Large intestine (tissue), 3 donors: ENCODE data around the gene CXCL11. TPM values are rescaled to one million over a fixed set of nuclear protein-coding genes. Genes with fewer than 3 reads are reported as not detected.

Experiments
- DNase-seq, 2 donors: peaks; one replicate each; pipeline versions ENCODE4 v3.0.0 to v3.0.0-alpha.2; 2013
- H3K27ac ChIP-seq: one replicate; pipeline ENCODE4 v1.5.1; 2013; ENCODE audit warnings: low read length
- H3K27me3 ChIP-seq: 2 replicates; pipeline ENCODE4 v1.6.1; 2013; ENCODE audit warnings: low read length; ENCODE audit not compliant: control insufficient read depth, insufficient read depth
- H3K36me3 ChIP-seq: 2 replicates; pipeline ENCODE4 v1.6.1; 2013; ENCODE audit warnings: low read length; ENCODE audit not compliant: control insufficient read depth, insufficient read depth
- H3K4me1 ChIP-seq: one replicate; pipeline ENCODE4 v1.6.1; 2013; ENCODE audit warnings: low read length; ENCODE audit not compliant: control insufficient read depth, insufficient read depth
- H3K4me3 ChIP-seq: one replicate; pipeline ENCODE4 v1.5.1; 2013; ENCODE audit warnings: low read length
- H3K9me3 ChIP-seq: one replicate; pipeline ENCODE4 v1.6.1; 2013; ENCODE audit warnings: mild to moderate bottlenecking, low read depth, low read length, moderate library complexity; ENCODE audit not compliant: control insufficient read depth
- WGBS: methylation state at CpG from one replicate; pipeline ENCODE4 v1.1.5; 2013; ENCODE audit warnings: low lambda C conversion rate; ENCODE audit not compliant: insufficient coverage; 5-methylcytosine and 5-hydroxymethylcytosine counted together
- polyA plus RNA-seq: library from polyadenylated mRNA; unstranded; fragments of 120-200 nt; gene quantifications from one replicate; pipeline ENCODE4 v1.2.1, GENCODE V29; 2013

The CXCL11 gene
- polyA plus RNA-seq, 1 donor, result 0.30 TPM

- WGBS, result no CpG with 5 or more reads among the region's 2 CpGs
- no peaks in the 10 kb centered on the region for H3K36me3 ChIP-seq
- no peak overlapping the region for H3K27ac ChIP-seq
- no peak for DNase-seq
- H3K27me3 ChIP-seq, result no peaks in the 10 kb centered on the region
- H3K4me3 ChIP-seq, result no peak overlapping the region
- peaks cover 14% of the 10 kb centered on the region for H3K4me1 ChIP-seq
- no peaks in the 10 kb centered on the region for H3K9me3 ChIP-seq
These were observed 19.5 kb downstream of the CXCL11 start for GRCh38 chr4:76016393-76016792.

DNA sequence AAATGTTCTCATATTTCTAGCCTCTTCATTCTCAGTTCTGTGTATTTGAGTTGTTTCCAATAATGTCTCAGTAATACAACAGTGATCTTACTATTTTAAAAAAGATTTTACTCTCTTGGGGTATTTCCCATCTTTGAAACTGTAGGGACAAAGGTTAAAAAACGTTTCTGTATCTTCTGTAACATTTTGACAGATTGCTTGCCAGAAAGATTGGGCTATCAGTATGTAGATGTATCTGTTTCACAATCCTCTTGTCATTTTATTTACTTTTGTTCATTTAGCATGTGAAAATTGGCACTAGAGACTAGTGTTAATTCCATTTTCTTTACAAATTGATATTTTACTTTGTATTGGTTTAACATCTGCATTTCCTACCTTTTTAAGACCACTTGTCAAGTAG lies 22.3 kb downstream of the CXCL11 start:
- no peak for DNase-seq
- 0% methylated on average over 1 of the region's 1 CpG for WGBS

DNA sequence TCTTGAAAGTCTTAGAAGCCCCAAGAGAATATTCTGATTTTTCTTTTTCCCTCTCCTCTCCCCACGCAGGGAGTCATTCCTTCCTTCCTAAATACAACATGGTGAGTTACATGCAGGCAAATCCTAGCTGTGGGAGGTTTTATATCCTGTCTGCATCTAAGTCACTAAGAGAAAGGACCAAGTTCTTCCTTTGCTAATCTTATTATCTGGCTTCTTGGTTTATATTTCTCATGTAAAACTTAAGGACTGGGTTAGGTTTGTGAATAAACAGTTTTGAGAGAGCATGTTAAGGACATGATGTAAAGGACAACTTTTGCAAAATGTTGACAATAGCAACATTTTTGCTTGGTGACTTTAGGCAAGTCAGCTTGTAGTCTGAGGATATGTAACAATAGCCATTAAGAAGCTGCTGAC lies 23.5 kb downstream of the CXCL11 start:
- no peak overlapping the region for H3K4me3 ChIP-seq
- peak overlapping the region; percentile 49 for H3K27ac ChIP-seq
- WGBS, result no CpG with 5 or more reads among the region's 1 CpG
- no peaks in the 10 kb centered on the region for H3K27me3 ChIP-seq
- no peaks in the 10 kb centered on the region for H3K36me3 ChIP-seq
- peaks cover 19% of the 10 kb centered on the region for H3K4me1 ChIP-seq
- peaks cover 6% of the 10 kb centered on the region for H3K9me3 ChIP-seq
- no peak for DNase-seq

More for the DNA sequence above, 22.3 kb downstream of the CXCL11 start:
- Histone ChIP-seq H3K4me3 (no peak overlapping the region), H3K36me3 (no peaks in the 10 kb centered on the region), H3K9me3 (peaks cover 6% of the 10 kb centered on the region), H3K27ac (peak overlapping the region; percentile 22), H3K4me1 (peaks cover 14% of the 10 kb centered on the region), H3K27me3 (no peaks in the 10 kb centered on the region)

DNA sequence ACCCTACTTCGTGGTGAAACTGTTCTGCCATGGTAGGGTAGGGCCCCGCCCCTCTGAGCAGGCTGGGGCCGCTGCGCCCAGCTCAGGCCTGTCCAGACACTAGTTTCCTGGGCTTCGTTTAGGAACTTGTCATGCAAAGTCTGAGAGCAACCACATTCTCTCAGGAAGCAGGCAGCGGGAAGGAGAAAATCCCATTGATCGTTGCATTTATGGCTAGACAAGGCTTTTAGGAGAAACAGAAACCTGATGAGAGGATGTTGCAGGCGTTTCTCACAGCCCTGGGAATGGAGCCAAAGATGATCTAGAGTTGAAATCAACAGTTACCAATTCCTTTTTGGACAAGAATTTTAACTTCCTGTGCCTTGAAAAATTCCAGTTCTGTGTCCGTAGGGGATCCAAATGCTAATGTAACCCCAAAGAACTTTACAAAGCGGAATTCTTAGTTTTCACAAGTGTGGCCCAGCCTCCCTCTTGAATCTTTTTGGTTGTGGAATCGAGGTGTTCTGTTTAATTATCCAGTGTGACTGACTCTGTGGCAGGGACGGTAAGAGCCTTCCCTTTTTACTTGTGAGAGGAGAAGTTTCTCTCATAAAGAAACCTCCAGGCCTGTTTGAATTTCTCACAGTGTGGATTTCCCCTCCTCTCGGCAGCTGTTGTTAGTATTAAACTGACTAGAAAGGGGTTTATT lies 24.0 kb downstream of the CXCL11 start:
- Histone ChIP-seq H3K4me3 (no peak overlapping the region), H3K4me1 (peaks cover 20% of the 10 kb centered on the region), H3K27ac (peak overlapping the region; percentile 49), H3K27me3 (no peaks in the 10 kb centered on the region), H3K9me3 (peaks cover 6% of the 10 kb centered on the region), H3K36me3 (no peaks in the 10 kb centered on the region)
- DNase-seq, result peak in 1 of 2 donors; percentile 43
- WGBS, result 82% methylated on average over 3 of the region's 13 CpGs

GRCh38 chr4:76011018-76011670 lies 24.7 kb downstream of the CXCL11 start:
- H3K4me1 ChIP-seq, result peaks cover 20% of the 10 kb centered on the region
- DNase-seq, result no peak
- no peaks in the 10 kb centered on the region for H3K36me3 ChIP-seq
- H3K27me3 ChIP-seq, result no peaks in the 10 kb centered on the region
- WGBS, result 100% methylated on average over 1 of the region's 31 CpGs
- H3K27ac ChIP-seq, result peak overlapping the region; percentile 49
- H3K4me3 ChIP-seq, result no peak overlapping the region
- H3K9me3 ChIP-seq, result peaks cover 6% of the 10 kb centered on the region

- Histone ChIP-seq H3K27me3 (no peaks in the 10 kb centered on the region), H3K4me1 (peaks cover 23% of the 10 kb centered on the region), H3K4me3 (no peak overlapping the region), H3K36me3 (no peaks in the 10 kb centered on the region), H3K27ac (no peak overlapping the region), H3K9me3 (peaks cover 6% of the 10 kb centered on the region)
- 100% methylated on average over 1 of the region's 13 CpGs for WGBS
- no peak for DNase-seq
These were observed 25.3 kb downstream of the CXCL11 start for GRCh38 chr4:76010576-76010975.

GRCh38 chr4:76009311-76009710 lies 26.6 kb downstream of the CXCL11 start:
- Histone ChIP-seq H3K4me1 (peaks cover 17% of the 10 kb centered on the region), H3K27me3 (no peaks in the 10 kb centered on the region), H3K4me3 (no peak overlapping the region), H3K27ac (no peak overlapping the region), H3K36me3 (no peaks in the 10 kb centered on the region), H3K9me3 (peaks cover 6% of the 10 kb centered on the region)
- no CpG with 5 or more reads among the region's 5 CpGs for WGBS
- DNase-seq, result no peak

- peaks cover 13% of the 10 kb centered on the region for H3K4me1 ChIP-seq
- H3K9me3 ChIP-seq, result peaks cover 6% of the 10 kb centered on the region
- 20% methylated on average over 1 of the region's 1 CpG for WGBS
- no peaks in the 10 kb centered on the region for H3K36me3 ChIP-seq
- DNase-seq, result peak in 1 of 2 donors; percentile 53
- no peaks in the 10 kb centered on the region for H3K27me3 ChIP-seq
- H3K4me3 ChIP-seq, result no peak within 1 kb of the TSS
- H3K27ac ChIP-seq, result peak within 1 kb of the TSS; percentile 28
These were observed 28.6 kb downstream of the CXCL11 start, which contains the start of gene CXCL9 for GRCh38 chr4:76007089-76007862. CXCL9 (minus strand) TSS chr4:76007509; CDS start chr4:76007449, 60 bp downstream.

GRCh38 chr4:76003620-76004019 lies 32.2 kb downstream of the CXCL11 start:
- WGBS, result 100% methylated on average over 2 of the region's 3 CpGs
- Histone ChIP-seq H3K9me3 (no peaks in the 10 kb centered on the region), H3K27me3 (no peaks in the 10 kb centered on the region), H3K4me3 (no peak overlapping the region), H3K4me1 (peaks cover 30% of the 10 kb centered on the region), H3K36me3 (no peaks in the 10 kb centered on the region), H3K27ac (no peak overlapping the region)
- DNase-seq, result no peak

- Histone ChIP-seq H3K9me3 (no peaks in the 10 kb centered on the region), H3K4me3 (no peak overlapping the region), H3K36me3 (no peaks in the 10 kb centered on the region), H3K4me1 (peaks cover 30% of the 10 kb centered on the region), H3K27ac (no peak overlapping the region), H3K27me3 (no peaks in the 10 kb centered on the region)
- no CpG with 5 or more reads among the region's 2 CpGs for whole genome bisulfite sequencing
- DNase-seq, result no peak
These were observed 32.8 kb downstream of the CXCL11 start for GRCh38 chr4:76003035-76003434.
